ENCODE measurements around the gene ARMCX6.
"Not testable (repeated sequence)": the region's sequence is repeated elsewhere in the genome, so short reads cannot be mapped to it uniquely, and the experiment has no call there.

ARMCX6 gene

GRCh38 chrX:101657495-101657894 lies 39.7 kb upstream of the ARMCX6 start:
- no peaks in the 10 kb centered on the region for H3K79me2 ChIP-seq (ENCODE audit: control insufficient read depth, low read length)
- H3K4me3 ChIP-seq (ENCODE audit: low read length), result no peak overlapping the region
- no peak overlapping the region for H3K27ac ChIP-seq (ENCODE audit: low read depth, low read length)
- no peak overlapping the region for H3K4me2 ChIP-seq (ENCODE audit: low read length)
- no peaks in the 10 kb centered on the region for H3K9me2 ChIP-seq (replicated peaks; ENCODE audit: control insufficient read depth, low read length)
- no peaks in the 10 kb centered on the region for H4K20me1 ChIP-seq (ENCODE audit: control insufficient read depth, insufficient read depth, low read depth, low read length)
- H3K9me3 ChIP-seq (ENCODE audit: control insufficient read depth, insufficient read depth, low read length), result no peaks in the 10 kb centered on the region
- H3K36me3 ChIP-seq (ENCODE audit: control insufficient read depth, low read length), result no peaks in the 10 kb centered on the region
- H3F3A ChIP-seq (ENCODE audit: control insufficient read depth, insufficient read depth), result no peaks in the 10 kb centered on the region
- TF ChIP-seq CTCF (IDR thresholded peaks at IDR 0.05; ENCODE audit: low read depth, low read length, poor library complexity, severe bottlenecking), result no peak
- TF ChIP-seq EZH2phosphoT487 (IDR thresholded peaks at IDR 0.05; ENCODE audit: borderline replicate concordance, low read length), result no peak
- H3K27me3 ChIP-seq (ENCODE audit: control insufficient read depth, low read length), result no peaks in the 10 kb centered on the region
- peaks cover 7% of the 10 kb centered on the region for H3K4me1 ChIP-seq (ENCODE audit: control insufficient read depth, low read length)

GRCh38 chrX:101656817-101657216 lies 39.0 kb upstream of the ARMCX6 start:
- no peaks in the 10 kb centered on the region for H4K20me1 ChIP-seq (ENCODE audit: control insufficient read depth, insufficient read depth, low read depth, low read length)
- H3K36me3 ChIP-seq (ENCODE audit: control insufficient read depth, low read length), result no peaks in the 10 kb centered on the region
- H3K27me3 ChIP-seq (ENCODE audit: control insufficient read depth, low read length), result no peaks in the 10 kb centered on the region
- H3K9me2 ChIP-seq (replicated peaks; ENCODE audit: control insufficient read depth, low read length), result no peaks in the 10 kb centered on the region
- H3K9me3 ChIP-seq (ENCODE audit: control insufficient read depth, insufficient read depth, low read length), result no peaks in the 10 kb centered on the region
- peaks cover 7% of the 10 kb centered on the region for H3K4me1 ChIP-seq (ENCODE audit: control insufficient read depth, low read length)
- H3K27ac ChIP-seq (ENCODE audit: low read depth, low read length), result no peak overlapping the region
- no peak overlapping the region for H3K4me3 ChIP-seq (ENCODE audit: low read length)
- no peaks in the 10 kb centered on the region for H3F3A ChIP-seq (ENCODE audit: control insufficient read depth, insufficient read depth)
- no peak overlapping the region for H3K4me2 ChIP-seq (ENCODE audit: low read length)
- TF ChIP-seq CTCF (IDR thresholded peaks at IDR 0.05; ENCODE audit: low read depth, low read length, poor library complexity, severe bottlenecking) (no peak), EZH2phosphoT487 (IDR thresholded peaks at IDR 0.05; ENCODE audit: borderline replicate concordance, low read length) (no peak)
- no peaks in the 10 kb centered on the region for H3K79me2 ChIP-seq (ENCODE audit: control insufficient read depth, low read length)

DNA sequence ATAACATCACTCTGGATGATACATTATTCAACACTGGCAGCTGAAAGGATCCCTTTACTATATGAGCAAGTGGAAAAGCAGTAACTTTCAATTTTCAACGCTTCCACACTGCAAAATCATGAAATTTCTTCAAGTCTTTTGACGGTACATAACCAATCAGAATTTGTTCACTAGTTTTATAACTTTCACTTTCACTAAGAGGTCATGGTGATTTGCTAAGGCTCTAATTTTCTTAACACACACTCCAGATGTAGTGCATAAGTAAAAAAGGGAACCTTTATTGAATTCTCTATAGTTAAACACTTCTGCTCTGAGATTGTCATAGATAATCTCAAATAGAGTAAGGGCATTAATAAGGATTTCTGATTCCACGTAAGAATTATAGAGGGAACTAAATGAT lies 37.7 kb upstream of the ARMCX6 start:
- Histone ChIP-seq H3K9me2 (replicated peaks; ENCODE audit: control insufficient read depth, low read length) (no peaks in the 10 kb centered on the region), H3K36me3 (ENCODE audit: control insufficient read depth, low read length) (no peaks in the 10 kb centered on the region), H3K27ac (ENCODE audit: low read depth, low read length) (no peak overlapping the region), H4K20me1 (ENCODE audit: control insufficient read depth, insufficient read depth, low read depth, low read length) (no peaks in the 10 kb centered on the region), H3K4me3 (ENCODE audit: low read length) (no peak overlapping the region), H3K4me1 (ENCODE audit: control insufficient read depth, low read length) (peaks cover 7% of the 10 kb centered on the region), H3K9me3 (ENCODE audit: control insufficient read depth, insufficient read depth, low read length) (no peaks in the 10 kb centered on the region), H3K4me2 (ENCODE audit: low read length) (no peak overlapping the region), H3F3A (ENCODE audit: control insufficient read depth, insufficient read depth) (no peaks in the 10 kb centered on the region), H3K27me3 (ENCODE audit: control insufficient read depth, low read length) (no peaks in the 10 kb centered on the region), H3K79me2 (ENCODE audit: control insufficient read depth, low read length) (no peaks in the 10 kb centered on the region)
- TF ChIP-seq EZH2phosphoT487 (IDR thresholded peaks at IDR 0.05; ENCODE audit: borderline replicate concordance, low read length) (no peak), CTCF (IDR thresholded peaks at IDR 0.05; ENCODE audit: low read depth, low read length, poor library complexity, severe bottlenecking) (no peak)

DNA sequence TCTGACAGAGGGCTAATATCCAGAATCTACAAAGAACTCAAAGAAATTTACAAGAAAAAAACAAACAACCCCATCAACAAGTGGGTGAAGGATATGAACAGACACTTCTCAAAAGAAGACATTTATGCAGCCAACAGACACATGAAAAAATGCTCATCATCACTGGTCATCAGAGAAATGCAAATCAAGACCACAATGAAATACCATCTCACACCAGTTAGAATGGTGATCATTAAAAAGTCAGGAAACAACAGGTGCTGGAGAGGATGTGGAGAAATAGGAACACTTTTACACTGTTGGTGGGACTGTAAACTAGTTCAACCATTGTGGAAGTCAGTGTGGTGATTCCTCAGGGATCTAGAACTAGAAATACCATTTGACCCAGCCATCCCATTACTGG lies 29.9 kb upstream of the ARMCX6 start:
- H3K4me3 ChIP-seq (ENCODE audit: low read length); H3K27ac ChIP-seq (ENCODE audit: low read depth, low read length); H3F3A ChIP-seq (ENCODE audit: control insufficient read depth, insufficient read depth); H3K36me3 ChIP-seq (ENCODE audit: control insufficient read depth, low read length); H3K9me3 ChIP-seq (ENCODE audit: control insufficient read depth, insufficient read depth, low read length); H3K9me2 ChIP-seq (replicated peaks; ENCODE audit: control insufficient read depth, low read length); H3K27me3 ChIP-seq (ENCODE audit: control insufficient read depth, low read length); H3K79me2 ChIP-seq (ENCODE audit: control insufficient read depth, low read length); H3K4me2 ChIP-seq (ENCODE audit: low read length); H4K20me1 ChIP-seq (ENCODE audit: control insufficient read depth, insufficient read depth, low read depth, low read length); H3K4me1 ChIP-seq (ENCODE audit: control insufficient read depth, low read length): not testable (repeated sequence)
